Measurements from ENCODE around the gene FBXO10. TPM values are rescaled to one million over a fixed set of nuclear protein-coding genes. Genes with fewer than 3 reads are reported as not detected.

The FBXO10 gene
- total RNA-seq, 4 donors from 2014 or later, result 7.3 to 16.2 (median 9.2) TPM

DNA sequence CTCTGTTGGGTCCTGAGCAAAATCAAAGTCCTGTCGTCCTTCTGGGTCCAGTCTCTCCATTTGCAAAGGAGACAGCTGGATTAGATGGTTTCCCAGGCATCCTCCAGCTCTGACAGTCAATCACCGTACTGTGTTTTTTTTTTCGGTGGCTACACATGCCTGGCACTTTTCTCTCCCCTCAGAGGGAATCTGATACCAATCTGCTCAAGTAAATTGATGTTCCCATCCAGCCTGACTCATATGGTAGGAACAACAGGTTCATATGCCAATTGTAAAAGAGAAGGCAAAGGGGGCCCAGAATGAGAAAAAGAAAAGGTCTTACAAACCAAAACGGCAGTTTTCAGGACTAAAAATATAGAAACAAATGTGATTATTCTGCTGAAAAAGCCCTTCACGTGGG is 1.2 kb downstream of the FBXO10 start:
- ATAC-seq (ENCODE audit: low FRiP score), result no peak
- DNase-seq (ENCODE audit: low spot score), result no peak
- TF ChIP-seq, protein P1, sequence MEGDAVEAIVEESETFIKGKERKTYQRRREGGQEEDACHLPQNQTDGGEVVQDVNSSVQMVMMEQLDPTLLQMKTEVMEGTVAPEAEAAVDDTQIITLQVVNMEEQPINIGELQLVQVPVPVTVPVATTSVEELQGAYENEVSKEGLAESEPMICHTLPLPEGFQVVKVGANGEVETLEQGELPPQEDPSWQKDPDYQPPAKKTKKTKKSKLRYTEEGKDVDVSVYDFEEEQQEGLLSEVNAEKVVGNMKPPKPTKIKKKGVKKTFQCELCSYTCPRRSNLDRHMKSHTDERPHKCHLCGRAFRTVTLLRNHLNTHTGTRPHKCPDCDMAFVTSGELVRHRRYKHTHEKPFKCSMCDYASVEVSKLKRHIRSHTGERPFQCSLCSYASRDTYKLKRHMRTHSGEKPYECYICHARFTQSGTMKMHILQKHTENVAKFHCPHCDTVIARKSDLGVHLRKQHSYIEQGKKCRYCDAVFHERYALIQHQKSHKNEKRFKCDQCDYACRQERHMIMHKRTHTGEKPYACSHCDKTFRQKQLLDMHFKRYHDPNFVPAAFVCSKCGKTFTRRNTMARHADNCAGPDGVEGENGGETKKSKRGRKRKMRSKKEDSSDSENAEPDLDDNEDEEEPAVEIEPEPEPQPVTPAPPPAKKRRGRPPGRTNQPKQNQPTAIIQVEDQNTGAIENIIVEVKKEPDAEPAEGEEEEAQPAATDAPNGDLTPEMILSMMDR (IDR thresholded peaks at IDR 0.05), result no peak

DNA sequence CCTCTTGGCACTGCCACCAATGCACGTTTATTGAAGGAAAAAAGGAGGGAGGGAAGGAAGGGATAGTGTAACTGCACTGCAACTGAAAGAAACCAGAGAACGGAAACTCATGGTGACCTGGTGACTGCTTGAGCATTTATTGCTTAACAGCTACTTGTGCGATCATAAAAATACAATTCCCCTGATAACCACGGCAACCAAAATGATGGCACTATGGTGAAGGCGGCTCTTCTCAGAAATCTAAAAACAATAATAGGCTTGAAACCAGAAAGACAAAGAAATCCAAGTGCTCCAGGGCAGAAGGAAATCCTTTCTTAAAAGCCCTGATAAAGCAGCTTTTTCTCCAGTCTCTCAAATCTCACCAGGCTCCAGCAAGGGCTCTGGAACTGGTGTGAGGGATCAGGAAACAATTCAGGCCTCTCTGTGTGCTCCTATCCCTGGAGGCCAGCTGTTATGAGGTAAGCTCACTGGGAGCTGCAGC is 1.9 kb downstream of the FBXO10 start:
- TF ChIP-seq, protein P1 (IDR thresholded peaks at IDR 0.05), result no peak
- ATAC-seq (ENCODE audit: low FRiP score) (no peak), DNase-seq (ENCODE audit: low spot score) (no peak)

DNA sequence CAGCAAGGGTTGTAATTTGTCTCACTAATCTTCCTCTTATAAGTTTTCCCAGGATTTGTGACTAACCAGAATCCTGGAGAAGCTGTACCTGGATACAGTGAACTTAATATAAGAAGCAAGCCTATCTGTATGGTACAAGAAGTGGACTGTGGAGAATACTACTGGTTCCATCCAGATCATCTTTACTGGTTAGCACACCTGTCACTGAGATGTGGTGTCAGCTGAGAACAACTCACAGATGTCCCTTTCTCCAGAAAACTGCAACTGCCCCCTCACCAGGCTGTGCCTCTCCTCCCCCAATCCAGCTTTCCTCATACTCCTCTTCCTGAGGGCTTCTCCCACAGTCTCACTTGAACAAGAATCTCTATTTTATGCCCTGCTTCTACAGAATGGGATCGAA is 4.9 kb downstream of the FBXO10 start:
- no peak for ATAC-seq (ENCODE audit: low FRiP score)

DNA sequence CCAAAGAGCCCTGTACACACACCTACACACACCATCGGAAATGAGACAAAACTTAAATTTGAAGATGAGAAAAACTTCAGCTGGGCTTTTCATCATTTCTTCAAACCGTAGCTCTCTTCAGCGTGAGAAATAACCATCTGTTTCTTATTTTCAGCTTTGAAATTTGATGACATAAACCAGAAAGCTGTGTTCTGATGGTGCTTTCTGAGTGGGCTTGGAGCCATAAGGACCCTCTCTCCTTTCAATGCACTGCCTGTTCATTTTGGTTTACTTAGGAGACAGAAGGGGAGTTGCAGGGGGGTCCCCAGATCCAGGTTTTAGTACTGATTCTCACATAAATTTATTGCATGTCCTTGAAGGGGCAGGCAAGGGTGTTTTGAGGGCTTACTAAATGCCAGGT is 9.5 kb downstream of the FBXO10 start:
- DNase-seq (ENCODE audit: low spot score) (no peak), ATAC-seq (ENCODE audit: low FRiP score) (no peak)
- TF ChIP-seq, protein P1 (IDR thresholded peaks at IDR 0.05), result no peak

More for the DNA sequence above, 4.9 kb downstream of the FBXO10 start:
- no peak for DNase-seq (ENCODE audit: low spot score)
- TF ChIP-seq, protein P1 (IDR thresholded peaks at IDR 0.05), result no peak

DNA sequence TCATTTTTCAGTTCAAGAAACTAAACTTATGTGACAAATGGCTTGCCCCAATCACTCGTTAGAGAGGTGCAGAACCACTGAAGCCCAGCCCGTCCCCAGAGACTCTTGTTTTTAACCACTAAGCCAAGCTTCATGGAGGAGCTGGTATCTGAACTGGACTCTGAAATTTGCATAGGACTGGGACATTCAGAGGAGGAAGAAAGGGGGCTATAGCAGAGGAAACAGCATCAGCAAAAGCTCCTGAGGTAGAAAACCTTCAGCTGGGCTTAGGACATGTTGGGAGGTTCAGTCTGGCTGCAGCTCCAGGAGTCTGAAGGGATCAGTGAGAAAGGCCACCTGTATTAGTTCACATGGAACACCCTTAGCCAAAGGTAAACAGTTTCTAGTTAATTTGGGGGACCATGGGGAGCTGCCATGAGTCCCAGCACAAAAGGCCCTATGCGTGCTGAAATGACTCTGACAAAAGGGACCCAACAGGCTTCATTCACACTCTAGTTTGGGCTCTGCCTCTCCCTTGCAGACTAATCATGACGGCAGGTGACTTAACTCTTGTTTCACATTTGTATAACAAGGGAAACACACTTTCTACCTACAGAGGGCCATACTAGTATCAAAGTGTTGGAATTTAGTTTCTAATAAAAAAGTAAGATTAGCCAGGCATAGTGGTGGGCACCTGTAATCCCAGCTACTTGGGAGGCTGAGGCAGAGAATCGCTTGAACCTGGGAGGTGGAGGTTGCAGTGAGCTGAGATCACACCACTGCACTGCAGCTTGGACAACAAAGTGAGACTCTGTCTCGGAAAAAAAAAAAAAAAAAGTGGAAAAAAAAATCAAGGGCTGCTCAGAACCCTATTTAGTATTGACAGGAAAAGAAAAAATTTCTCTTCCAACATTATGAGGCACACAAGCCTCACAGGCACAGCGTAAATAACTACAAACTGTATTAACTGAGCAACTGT is 10.2 kb downstream of the FBXO10 start:
- TF ChIP-seq, protein P1 (IDR thresholded peaks at IDR 0.05), result no peak
- no peak for DNase-seq (ENCODE audit: low spot score)
- ATAC-seq (ENCODE audit: low FRiP score), result no peak

DNA sequence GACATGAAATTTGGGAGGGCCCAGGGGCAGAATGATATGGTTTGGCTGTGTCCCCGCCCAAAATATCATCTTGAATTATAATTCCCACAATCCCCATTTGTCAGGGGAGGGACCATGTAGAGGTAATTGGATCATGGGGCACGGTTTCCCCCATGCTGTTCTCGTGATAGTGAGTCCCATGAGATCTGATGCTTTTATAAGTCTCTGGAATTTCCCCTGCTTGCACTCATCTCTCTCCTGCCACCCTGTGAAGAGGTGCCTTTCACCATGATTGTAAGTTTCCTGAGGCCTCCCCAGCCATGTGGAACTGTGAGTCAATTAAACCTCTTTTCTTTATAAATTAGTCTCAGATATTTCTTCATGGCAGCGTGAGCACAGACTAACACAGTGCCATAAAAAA is 11.3 kb downstream of the FBXO10 start:
- ATAC-seq (ENCODE audit: low FRiP score), result no peak
- DNase-seq (ENCODE audit: low spot score), result no peak
- TF ChIP-seq, protein P1 (IDR thresholded peaks at IDR 0.05), result no peak
